ENCODE data around the gene THRB.

The THRB gene

GRCh38 chr3:24300949-24301348 is 193.7 kb downstream of the THRB start:
- no peaks in the 10 kb centered on the region for H3K27me3 ChIP-seq (ENCODE audit: control insufficient read depth, insufficient read depth, low read length, poor library complexity, severe bottlenecking)
- 76 to 100% methylated on average over 1 to 2 of the region's 2 CpGs for WGBS, 2 experiments
- no peaks in the 10 kb centered on the region for H3K9me3 ChIP-seq (ENCODE audit: control insufficient read depth, low read length)

DNA sequence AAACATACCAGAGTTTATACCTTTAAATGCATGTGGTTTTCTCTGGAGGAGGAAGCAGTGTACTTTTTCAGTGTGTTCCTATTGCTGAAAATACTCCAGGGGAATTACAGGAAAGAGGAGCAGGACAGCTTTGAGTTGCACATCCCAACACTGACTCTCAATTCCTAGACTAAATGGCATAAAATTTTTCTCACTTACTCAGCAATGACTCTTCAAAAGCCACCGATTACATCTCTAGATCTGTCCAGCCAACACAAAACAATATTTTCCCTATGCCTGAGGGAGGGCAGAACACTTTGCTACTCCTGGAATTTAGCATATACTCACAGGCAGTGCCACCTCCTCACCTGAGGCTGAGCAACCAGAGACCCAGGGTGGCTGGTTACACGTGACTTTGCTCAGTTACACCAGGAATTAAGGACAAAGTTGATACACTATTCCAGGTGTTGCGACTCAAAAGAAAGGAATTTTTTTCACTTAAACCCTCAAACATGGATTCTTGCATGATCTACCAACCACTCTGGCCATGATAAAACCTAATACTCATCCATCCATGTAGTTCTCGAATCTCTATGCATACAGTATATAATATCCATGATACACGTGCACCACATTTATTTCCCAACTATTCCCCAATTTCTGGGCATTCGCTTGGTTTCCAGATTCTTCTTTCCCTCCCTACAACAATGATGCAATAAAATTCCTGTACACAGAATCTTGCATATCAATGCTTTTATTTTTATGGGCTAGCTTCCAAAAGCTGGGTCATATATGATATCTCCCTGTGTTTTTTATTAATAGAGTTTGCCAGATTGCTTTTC is 194.6 kb downstream of the THRB start:
- no peak overlapping the region for H3K4me3 ChIP-seq (ENCODE audit: insufficient read depth, low read depth, low read length)
- H3K4me1 ChIP-seq (ENCODE audit: control insufficient read depth, insufficient read depth, low read length), result no peaks in the 10 kb centered on the region
- no peaks in the 10 kb centered on the region for H3K36me3 ChIP-seq (ENCODE audit: control insufficient read depth, insufficient read depth, low read length)
- H3K27ac ChIP-seq (ENCODE audit: insufficient read depth, low read depth, low read length, poor library complexity, severe bottlenecking), result no peak overlapping the region
- WGBS, 2 experiments, result 92 to 93% methylated on average over 6 of the region's 6 CpGs
- H3K9me3 ChIP-seq (ENCODE audit: control insufficient read depth, low read length), result no peaks in the 10 kb centered on the region
- no peaks in the 10 kb centered on the region for H3K27me3 ChIP-seq (ENCODE audit: control insufficient read depth, insufficient read depth, low read length, poor library complexity, severe bottlenecking)

More at GRCh38 chr3:24300949-24301348, 193.7 kb downstream of the THRB start:
- Histone ChIP-seq H3K27ac (ENCODE audit: insufficient read depth, low read depth, low read length, poor library complexity, severe bottlenecking) (no peak overlapping the region), H3K4me1 (ENCODE audit: control insufficient read depth, insufficient read depth, low read length) (peaks cover 2% of the 10 kb centered on the region), H3K4me3 (ENCODE audit: insufficient read depth, low read depth, low read length) (no peak overlapping the region), H3K36me3 (ENCODE audit: control insufficient read depth, insufficient read depth, low read length) (no peaks in the 10 kb centered on the region)

- H3K36me3 ChIP-seq (ENCODE audit: control insufficient read depth, insufficient read depth, low read length), result no peaks in the 10 kb centered on the region
- H3K4me3 ChIP-seq (ENCODE audit: insufficient read depth, low read depth, low read length), result no peak overlapping the region
- no peaks in the 10 kb centered on the region for H3K27me3 ChIP-seq (ENCODE audit: control insufficient read depth, insufficient read depth, low read length, poor library complexity, severe bottlenecking)
- no peaks in the 10 kb centered on the region for H3K9me3 ChIP-seq (ENCODE audit: control insufficient read depth, low read length)
- 80 to 82% methylated on average over 1 of the region's 1 CpG for WGBS, 2 experiments
- no peak overlapping the region for H3K27ac ChIP-seq (ENCODE audit: insufficient read depth, low read depth, low read length, poor library complexity, severe bottlenecking)
- H3K4me1 ChIP-seq (ENCODE audit: control insufficient read depth, insufficient read depth, low read length), result no peaks in the 10 kb centered on the region
These were observed 195.3 kb downstream of the THRB start for GRCh38 chr3:24299246-24299805.

DNA sequence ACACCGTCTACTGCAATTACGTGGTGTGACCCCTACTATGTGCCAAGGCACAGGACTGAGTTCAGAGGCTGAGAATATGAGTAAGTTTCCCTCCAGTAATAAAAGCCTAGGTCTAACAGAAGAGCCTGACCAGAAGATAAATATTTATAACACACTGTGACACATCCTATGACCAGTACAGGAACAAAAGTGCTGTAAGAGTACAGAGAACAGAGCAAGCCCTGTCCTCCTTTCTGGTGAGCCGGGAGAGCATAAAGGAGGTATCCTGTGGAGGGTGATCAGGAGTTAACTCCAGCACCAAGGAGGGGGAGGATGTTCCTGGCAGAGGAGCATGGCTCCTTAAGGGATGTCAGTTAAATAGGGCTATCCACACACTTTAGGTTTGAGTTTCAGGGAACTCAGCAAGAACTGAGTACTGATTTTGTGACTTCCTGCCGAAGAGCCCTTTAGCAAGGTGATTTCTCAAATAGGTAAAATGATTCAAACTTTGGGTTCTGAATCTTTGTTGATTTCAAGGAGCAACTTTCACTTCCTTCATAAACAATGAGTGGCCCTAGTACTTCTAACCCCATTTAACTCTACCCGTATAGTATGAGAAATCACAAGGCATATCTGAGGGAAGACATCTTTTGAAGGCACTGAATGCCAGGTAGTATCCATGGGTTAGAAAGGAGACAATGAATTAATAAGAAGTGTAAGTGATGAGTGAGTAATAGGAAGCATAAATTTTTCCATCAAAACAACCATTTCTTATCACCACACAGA is 198.0 kb downstream of the THRB start:
- no peaks in the 10 kb centered on the region for H3K4me1 ChIP-seq (ENCODE audit: control insufficient read depth, insufficient read depth, low read length)
- H3K36me3 ChIP-seq (ENCODE audit: control insufficient read depth, insufficient read depth, low read length), result no peaks in the 10 kb centered on the region
- no peaks in the 10 kb centered on the region for H3K9me3 ChIP-seq (ENCODE audit: control insufficient read depth, low read length)
- no peaks in the 10 kb centered on the region for H3K27me3 ChIP-seq (ENCODE audit: control insufficient read depth, insufficient read depth, low read length, poor library complexity, severe bottlenecking)
- no peak overlapping the region for H3K4me3 ChIP-seq (ENCODE audit: insufficient read depth, low read depth, low read length)
- WGBS, 2 experiments, result 82 to 85% methylated on average over 5 of the region's 5 CpGs
- no peak overlapping the region for H3K27ac ChIP-seq (ENCODE audit: insufficient read depth, low read depth, low read length, poor library complexity, severe bottlenecking)

DNA sequence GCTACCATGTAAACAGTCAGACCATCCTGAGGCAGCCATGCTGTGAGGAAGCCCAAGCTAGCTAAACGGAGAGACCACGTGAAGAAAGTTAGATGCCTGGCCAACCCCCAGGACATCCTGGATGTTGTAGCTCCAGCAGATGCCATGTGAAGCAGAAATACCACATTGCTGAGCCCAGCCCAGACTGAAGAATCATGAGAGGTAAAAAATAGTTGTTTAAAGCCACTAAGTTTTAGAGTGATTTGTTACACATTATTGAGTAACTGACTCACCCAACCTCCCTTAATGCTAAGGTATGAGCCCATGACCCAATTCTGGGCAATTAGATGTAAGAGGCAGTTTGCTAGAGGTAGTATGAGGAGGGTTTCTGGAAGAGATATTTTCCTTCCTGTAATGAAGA is 200.5 kb downstream of the THRB start:
- Histone ChIP-seq H3K9me3 (ENCODE audit: control insufficient read depth, low read length) (no peaks in the 10 kb centered on the region), H3K27ac (ENCODE audit: insufficient read depth, low read depth, low read length, poor library complexity, severe bottlenecking) (no peak overlapping the region), H3K36me3 (ENCODE audit: control insufficient read depth, insufficient read depth, low read length) (no peaks in the 10 kb centered on the region), H3K4me1 (ENCODE audit: control insufficient read depth, insufficient read depth, low read length) (no peaks in the 10 kb centered on the region), H3K27me3 (ENCODE audit: control insufficient read depth, insufficient read depth, low read length, poor library complexity, severe bottlenecking) (no peaks in the 10 kb centered on the region), H3K4me3 (ENCODE audit: insufficient read depth, low read depth, low read length) (no peak overlapping the region)
- 96 to 97% methylated on average over 2 of the region's 2 CpGs for WGBS, 2 experiments

- Histone ChIP-seq H3K27ac (ENCODE audit: insufficient read depth, low read depth, low read length, poor library complexity, severe bottlenecking) (no peak overlapping the region), H3K9me3 (ENCODE audit: control insufficient read depth, low read length) (no peaks in the 10 kb centered on the region), H3K36me3 (ENCODE audit: control insufficient read depth, insufficient read depth, low read length) (no peaks in the 10 kb centered on the region), H3K4me1 (ENCODE audit: control insufficient read depth, insufficient read depth, low read length) (no peaks in the 10 kb centered on the region), H3K27me3 (ENCODE audit: control insufficient read depth, insufficient read depth, low read length, poor library complexity, severe bottlenecking) (no peaks in the 10 kb centered on the region), H3K4me3 (ENCODE audit: insufficient read depth, low read depth, low read length) (no peak overlapping the region)
These were observed 203.0 kb downstream of the THRB start for GRCh38 chr3:24291646-24292045.

DNA sequence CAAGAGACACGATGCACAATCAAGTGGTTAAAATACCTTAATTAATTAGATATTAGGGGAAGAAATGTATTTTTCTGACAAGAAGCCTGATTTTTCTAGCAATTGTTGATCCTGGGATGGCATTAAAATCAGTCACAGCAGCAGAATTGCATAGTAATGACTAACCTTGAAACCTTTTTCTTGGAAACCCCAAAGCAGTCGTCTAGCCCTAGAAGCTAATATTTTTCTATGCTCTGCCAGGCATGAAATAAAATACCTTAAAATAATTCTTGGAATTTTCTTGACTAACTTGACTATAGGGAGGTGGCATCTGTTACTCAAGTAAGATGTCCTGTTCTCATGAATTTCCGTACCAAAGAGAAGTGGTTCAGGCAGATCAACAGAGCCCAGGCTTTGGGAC is 204.1 kb downstream of the THRB start:
- WGBS, 2 experiments, result 86 to 95% methylated on average over 2 to 3 of the region's 3 CpGs
- no peaks in the 10 kb centered on the region for H3K4me1 ChIP-seq (ENCODE audit: control insufficient read depth, insufficient read depth, low read length)
- no peaks in the 10 kb centered on the region for H3K9me3 ChIP-seq (ENCODE audit: control insufficient read depth, low read length)
- H3K27ac ChIP-seq (ENCODE audit: insufficient read depth, low read depth, low read length, poor library complexity, severe bottlenecking), result no peak overlapping the region
- H3K4me3 ChIP-seq (ENCODE audit: insufficient read depth, low read depth, low read length), result no peak overlapping the region
- H3K27me3 ChIP-seq (ENCODE audit: control insufficient read depth, insufficient read depth, low read length, poor library complexity, severe bottlenecking), result no peaks in the 10 kb centered on the region
- no peaks in the 10 kb centered on the region for H3K36me3 ChIP-seq (ENCODE audit: control insufficient read depth, insufficient read depth, low read length)

DNA sequence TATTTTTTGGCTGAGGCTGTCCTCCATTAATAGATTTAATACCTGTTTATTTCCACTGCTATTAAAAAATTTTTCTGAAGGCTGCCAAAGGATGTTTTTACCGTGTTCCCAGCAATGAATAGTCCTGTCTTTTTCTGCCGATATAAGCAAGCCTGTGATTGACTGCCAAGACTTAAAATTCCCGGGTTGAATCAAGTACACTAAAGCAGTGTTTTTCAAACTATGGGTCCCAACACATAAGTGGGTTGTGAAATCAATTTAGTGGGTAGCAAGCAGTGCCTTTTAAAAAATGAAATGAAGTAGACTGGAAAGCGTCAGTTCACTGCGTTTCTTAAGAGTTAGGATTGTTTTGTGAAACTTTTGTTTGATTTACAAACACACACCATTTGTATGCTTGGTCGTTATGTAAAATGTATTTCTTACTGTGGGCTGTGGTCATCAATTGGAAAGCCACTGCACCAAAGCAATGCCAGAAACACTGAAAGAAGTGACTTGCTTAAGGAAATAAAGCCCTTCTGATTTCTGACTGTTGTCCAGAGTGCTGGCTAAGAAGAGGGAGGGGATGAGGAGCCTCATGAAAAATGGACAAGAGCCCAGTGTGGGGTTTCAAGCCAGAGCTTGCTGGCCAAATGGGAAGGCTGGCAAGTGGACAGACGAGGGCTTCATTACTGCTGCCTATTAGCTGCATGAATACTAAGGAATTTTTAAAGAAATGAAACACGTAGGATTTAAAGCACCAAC is 206.0 kb downstream of the THRB start:
- Histone ChIP-seq H3K4me1 (ENCODE audit: control insufficient read depth, insufficient read depth, low read length) (no peaks in the 10 kb centered on the region), H3K4me3 (ENCODE audit: insufficient read depth, low read depth, low read length) (no peak overlapping the region)
- 92% methylated on average over 8 of the region's 8 CpGs for WGBS, 2 experiments

GRCh38 chr3:24287755-24288450 is 206.7 kb downstream of the THRB start:
- no peaks in the 10 kb centered on the region for H3K9me3 ChIP-seq (ENCODE audit: control insufficient read depth, low read length)
- H3K36me3 ChIP-seq (ENCODE audit: control insufficient read depth, insufficient read depth, low read length), result no peaks in the 10 kb centered on the region
- no peaks in the 10 kb centered on the region for H3K4me1 ChIP-seq (ENCODE audit: control insufficient read depth, insufficient read depth, low read length)
- no peaks in the 10 kb centered on the region for H3K27me3 ChIP-seq (ENCODE audit: control insufficient read depth, insufficient read depth, low read length, poor library complexity, severe bottlenecking)
- H3K4me3 ChIP-seq (ENCODE audit: insufficient read depth, low read depth, low read length), result no peak overlapping the region
- 90 to 96% methylated on average over 3 of the region's 3 CpGs for WGBS, 2 experiments
- H3K27ac ChIP-seq (ENCODE audit: insufficient read depth, low read depth, low read length, poor library complexity, severe bottlenecking), result no peak overlapping the region

More for the DNA sequence above, 206.0 kb downstream of the THRB start:
- Histone ChIP-seq H3K36me3 (ENCODE audit: control insufficient read depth, insufficient read depth, low read length) (no peaks in the 10 kb centered on the region), H3K27me3 (ENCODE audit: control insufficient read depth, insufficient read depth, low read length, poor library complexity, severe bottlenecking) (no peaks in the 10 kb centered on the region), H3K27ac (ENCODE audit: insufficient read depth, low read depth, low read length, poor library complexity, severe bottlenecking) (no peak overlapping the region), H3K9me3 (ENCODE audit: control insufficient read depth, low read length) (no peaks in the 10 kb centered on the region)
